GM12878 (cell line): Measurements from ENCODE around the gene NFKBIA. TPM values are rescaled to one million over a fixed set of nuclear protein-coding genes. Genes with fewer than 3 reads are reported as not detected.

Experiments
- BACH1 ChIP-seq: fragments of 450-650 bp; IDR thresholded peaks from 2 replicates; pipeline ENCODE4 v1.6.1; 2017; ENCODE audit warnings: mild to moderate bottlenecking, borderline replicate concordance
- BCLAF1 ChIP-seq: fragments of 450-650 bp; IDR thresholded peaks from 2 replicates; pipeline ENCODE4 v1.6.1; 2017; ENCODE audit warnings: antibody characterized with exemption, mild to moderate bottlenecking, moderate library complexity
- CHD2 ChIP-seq: IDR thresholded peaks from 2 replicates; pipeline ENCODE4 v1.6.1; 2011; ENCODE audit warnings: low read depth, low read length, improper control_type of control experiment, borderline replicate concordance
- CHD4 ChIP-seq: fragments of 200-600 bp; sonication (generic); IDR thresholded peaks from 2 replicates; pipeline ENCODE4 v1.6.1; 2016; ENCODE audit warnings: mild to moderate bottlenecking
- CUX1 ChIP-seq: IDR thresholded peaks from 2 replicates; pipeline ENCODE4 v1.6.1; 2012; ENCODE audit warnings: improper control_type of control experiment, low read depth, low read length; ENCODE audit not compliant: insufficient replicate concordance
- EED ChIP-seq: sonication (generic); IDR thresholded peaks from 2 replicates; pipeline ENCODE4 v1.6.1; 2016; ENCODE audit warnings: antibody characterized with exemption, low read depth
- ETV6 ChIP-seq, 2 experiments: fragments of 450-650 bp in 1 of 2; IDR thresholded peaks in 1 of 2; conservative IDR thresholded peaks in 1 of 2; 2 replicates each; pipeline ENCODE4 v1.6.1; 2014; ENCODE audit warnings: antibody characterized with exemption in 1 of 2, borderline replicate concordance in 1 of 2, low read depth in 1 of 2, mild to moderate bottlenecking in 1 of 2, moderate library complexity in 1 of 2
- HDAC6 ChIP-seq: fragments of 200-600 bp; sonication (generic); IDR thresholded peaks from one replicate; pipeline ENCODE4 v1.8.0; 2017; ENCODE audit warnings: antibody characterized with exemption; ENCODE audit not compliant: unreplicated experiment
- HDGF ChIP-seq: fragments of 450-650 bp; IDR thresholded peaks from 2 replicates; pipeline ENCODE4 v1.6.1; 2016; ENCODE audit warnings: antibody characterized with exemption
- IRF3 ChIP-seq: fragments of 450-650 bp; IDR thresholded peaks from 2 replicates; pipeline ENCODE4 v1.6.1; 2014; ENCODE audit warnings: mild to moderate bottlenecking
- MEF2A ChIP-seq: IDR thresholded peaks from 2 replicates; pipeline ENCODE4 v1.6.1; 2011; ENCODE audit warnings: low read depth, mild to moderate bottlenecking, low read length, moderate library complexity; ENCODE audit not compliant: insufficient read depth
- MYC ChIP-seq: IDR thresholded peaks from 2 replicates; pipeline ENCODE4 v1.6.1; 2011; ENCODE audit warnings: mild to moderate bottlenecking, low read length, moderate library complexity, inconsistent platforms; ENCODE audit not compliant: insufficient read depth, insufficient replicate concordance, insufficient read length, severe bottlenecking
- PKNOX1 ChIP-seq: fragments of 450-650 bp; IDR thresholded peaks from 2 replicates; pipeline ENCODE4 v1.6.1; 2016; ENCODE audit warnings: mild to moderate bottlenecking
- SIX5 ChIP-seq: IDR thresholded peaks from 2 replicates; pipeline ENCODE4 v1.6.1; 2011; ENCODE audit warnings: mild to moderate bottlenecking, low read depth, low read length, moderate library complexity; ENCODE audit not compliant: severe bottlenecking
- SKIL ChIP-seq: fragments of 450-650 bp; IDR thresholded peaks from 2 replicates; pipeline ENCODE4 v1.6.1; 2017; ENCODE audit warnings: mild to moderate bottlenecking, low read depth, inconsistent platforms; ENCODE audit not compliant: poor library complexity, severe bottlenecking
- polyA plus RNA-seq, 11 experiments: library from polyadenylated mRNA; depleted of rRNA in 4 of 11; unstranded in 6 of 11; stranded (reverse) in 5 of 11; fragments of >200 nt; fragmentation: Nextera tagmentation in 4 of 11; fragmentation: Illumina TruSeq in 1 of 11; extraction: Ambion mirVana in 4 of 11; extraction: Trizol in 1 of 11; gene quantifications; 1 replicate in 1 of 11; 2 replicates in 10 of 11; pipeline versions ENCODE4 v1.2.1 to v1.2.3, GENCODE V29; 2011 to 2016; ENCODE audit warnings: inconsistent platforms in 2 of 11, missing spikeins in 2 of 11, low read depth in 1 of 11
- total RNA-seq, 4 experiments: library from RNA; depleted of rRNA in 3 of 4; stranded (reverse); fragments of >200 nt in 3 of 4; fragmentation: Illumina TruSeq in 1 of 4; extraction: Trizol in 1 of 4; gene quantifications; 2 replicates each; pipeline versions ENCODE4 v1.2.1 to v1.2.3, GENCODE V29; 2013 to 2021

Gene NFKBIA
- total and polyA plus RNA-seq, 10 of the 15 experiments (the other 5 are each of a cell fraction or from before 2014, with no cell fraction given): 123 to 419 (median 267) TPM

GRCh38 chr14:35403603-35404448 lies 723 bp downstream of the NFKBIA start (continued):
- TF ChIP-seq CUX1 (no peak), CHD4 (no peak), IRF3 (no peak), PKNOX1 (0 out of 2 replicates have a peak, but pooled peaks have one; percentile 6), SKIL (no peak), HDAC6 (peak; percentile 47), SIX5 (no peak), BACH1 (peak; percentile 72), MEF2A (peak; percentile 77; the same call in 1 of the 2 replicates), MYC (peak; percentile 30), CHD2 (peak; percentile 26; the same call in 1 of the 2 replicates), EED (peak; percentile 87), BCLAF1 (no peak), HDGF (peak; percentile 78; the same call in 1 of the 2 replicates), ETV6 (conservative IDR thresholded peaks at IDR 0.05 in 1 of 2, IDR thresholded peaks at IDR 0.05 in 1 of 2; ENCODE audit: borderline replicate concordance in 1 of 2, low read depth in 1 of 2) (no peak)
